HL-60 (cell line): ENCODE measurements around the gene SIGLEC8.
"Not testable (repeated sequence)": the region's sequence is repeated elsewhere in the genome, so short reads cannot be mapped to it uniquely, and the experiment has no call there.

Source experiments
- DNase-seq, 2 experiments: peaks; one replicate each; pipeline ENCODE4 v3.0.0-alpha.2; 2010 to 2020; ENCODE audit warnings: low read depth in 1 of 2, low spot score in 1 of 2
- H3K27ac ChIP-seq: fragments of 250-450 bp; sonication (Bioruptor Pico); replicated peaks from 2 replicates; pipeline ENCODE4 v1.5.1; 2020; ENCODE audit warnings: mild to moderate bottlenecking, moderate library complexity
- H3K27me3 ChIP-seq: fragments of 250-450 bp; sonication (Bioruptor Pico); 2 replicates; pipeline ENCODE4 v1.5.1; 2021; ENCODE audit warnings: mild to moderate bottlenecking, moderate library complexity; ENCODE audit not compliant: insufficient read depth, poor library complexity, severe bottlenecking
- H3K4me3 ChIP-seq: replicated peaks from 2 replicates; pipeline ENCODE4 v1.5.1; 2011; ENCODE audit warnings: mild to moderate bottlenecking, control low read depth, low read length; ENCODE audit not compliant: insufficient read depth
- GABPA ChIP-seq: IDR thresholded peaks from 2 replicates; pipeline ENCODE4 v1.6.1; 2012; ENCODE audit warnings: low read depth
- POLR2AphosphoS5 ChIP-seq: IDR thresholded peaks from 2 replicates; pipeline ENCODE4 v1.6.1; 2012; ENCODE audit warnings: low read depth
- SPI1 ChIP-seq: IDR thresholded peaks from 2 replicates; pipeline ENCODE4 v1.6.1; 2012; ENCODE audit warnings: low read depth, mild to moderate bottlenecking, borderline replicate concordance
- TF ChIP-seq, protein P1 (sequence below): IDR thresholded peaks from 2 replicates; pipeline ENCODE4 v1.6.1; 2012; ENCODE audit warnings: low read depth; ENCODE audit not compliant: insufficient replicate concordance
- TF ChIP-seq, protein P2 (sequence below): IDR thresholded peaks from one replicate; pipeline ENCODE4 v1.5.1; 2011; ENCODE audit warnings: low read length, control low read depth, inconsistent platforms; ENCODE audit not compliant: insufficient read depth

Gene SIGLEC8

DNA sequence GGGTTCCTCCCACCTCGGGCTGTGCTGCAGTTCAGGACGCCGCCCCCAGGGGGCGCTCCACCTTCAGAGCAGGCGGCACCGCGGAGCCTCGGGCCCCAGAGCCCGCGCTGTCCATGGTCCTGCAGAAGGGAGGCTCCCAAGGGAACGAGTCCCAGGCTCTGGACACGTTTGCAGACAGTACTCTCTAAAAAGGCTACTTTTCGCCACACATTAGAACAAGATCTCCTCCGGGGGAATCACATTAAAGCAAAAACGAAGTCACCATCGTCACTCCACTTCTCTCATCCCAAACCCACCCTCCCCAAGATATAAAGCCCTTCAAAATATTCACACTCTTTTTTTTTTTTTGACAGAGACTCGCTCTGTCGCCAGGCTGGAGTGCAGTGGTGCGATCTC is 36.2 kb downstream of the SIGLEC8 start:
- TF ChIP-seq, protein P1, sequence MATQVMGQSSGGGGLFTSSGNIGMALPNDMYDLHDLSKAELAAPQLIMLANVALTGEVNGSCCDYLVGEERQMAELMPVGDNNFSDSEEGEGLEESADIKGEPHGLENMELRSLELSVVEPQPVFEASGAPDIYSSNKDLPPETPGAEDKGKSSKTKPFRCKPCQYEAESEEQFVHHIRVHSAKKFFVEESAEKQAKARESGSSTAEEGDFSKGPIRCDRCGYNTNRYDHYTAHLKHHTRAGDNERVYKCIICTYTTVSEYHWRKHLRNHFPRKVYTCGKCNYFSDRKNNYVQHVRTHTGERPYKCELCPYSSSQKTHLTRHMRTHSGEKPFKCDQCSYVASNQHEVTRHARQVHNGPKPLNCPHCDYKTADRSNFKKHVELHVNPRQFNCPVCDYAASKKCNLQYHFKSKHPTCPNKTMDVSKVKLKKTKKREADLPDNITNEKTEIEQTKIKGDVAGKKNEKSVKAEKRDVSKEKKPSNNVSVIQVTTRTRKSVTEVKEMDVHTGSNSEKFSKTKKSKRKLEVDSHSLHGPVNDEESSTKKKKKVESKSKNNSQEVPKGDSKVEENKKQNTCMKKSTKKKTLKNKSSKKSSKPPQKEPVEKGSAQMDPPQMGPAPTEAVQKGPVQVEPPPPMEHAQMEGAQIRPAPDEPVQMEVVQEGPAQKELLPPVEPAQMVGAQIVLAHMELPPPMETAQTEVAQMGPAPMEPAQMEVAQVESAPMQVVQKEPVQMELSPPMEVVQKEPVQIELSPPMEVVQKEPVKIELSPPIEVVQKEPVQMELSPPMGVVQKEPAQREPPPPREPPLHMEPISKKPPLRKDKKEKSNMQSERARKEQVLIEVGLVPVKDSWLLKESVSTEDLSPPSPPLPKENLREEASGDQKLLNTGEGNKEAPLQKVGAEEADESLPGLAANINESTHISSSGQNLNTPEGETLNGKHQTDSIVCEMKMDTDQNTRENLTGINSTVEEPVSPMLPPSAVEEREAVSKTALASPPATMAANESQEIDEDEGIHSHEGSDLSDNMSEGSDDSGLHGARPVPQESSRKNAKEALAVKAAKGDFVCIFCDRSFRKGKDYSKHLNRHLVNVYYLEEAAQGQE = peak; percentile 99
- TF ChIP-seq GABPA (no peak), POLR2AphosphoS5 (no peak)
- TF ChIP-seq, protein P2, sequence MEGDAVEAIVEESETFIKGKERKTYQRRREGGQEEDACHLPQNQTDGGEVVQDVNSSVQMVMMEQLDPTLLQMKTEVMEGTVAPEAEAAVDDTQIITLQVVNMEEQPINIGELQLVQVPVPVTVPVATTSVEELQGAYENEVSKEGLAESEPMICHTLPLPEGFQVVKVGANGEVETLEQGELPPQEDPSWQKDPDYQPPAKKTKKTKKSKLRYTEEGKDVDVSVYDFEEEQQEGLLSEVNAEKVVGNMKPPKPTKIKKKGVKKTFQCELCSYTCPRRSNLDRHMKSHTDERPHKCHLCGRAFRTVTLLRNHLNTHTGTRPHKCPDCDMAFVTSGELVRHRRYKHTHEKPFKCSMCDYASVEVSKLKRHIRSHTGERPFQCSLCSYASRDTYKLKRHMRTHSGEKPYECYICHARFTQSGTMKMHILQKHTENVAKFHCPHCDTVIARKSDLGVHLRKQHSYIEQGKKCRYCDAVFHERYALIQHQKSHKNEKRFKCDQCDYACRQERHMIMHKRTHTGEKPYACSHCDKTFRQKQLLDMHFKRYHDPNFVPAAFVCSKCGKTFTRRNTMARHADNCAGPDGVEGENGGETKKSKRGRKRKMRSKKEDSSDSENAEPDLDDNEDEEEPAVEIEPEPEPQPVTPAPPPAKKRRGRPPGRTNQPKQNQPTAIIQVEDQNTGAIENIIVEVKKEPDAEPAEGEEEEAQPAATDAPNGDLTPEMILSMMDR = peak; percentile 88
- peak; percentile 78 to 84 for DNase-seq
- Histone ChIP-seq H3K27ac (no peak overlapping the region), H3K4me3 (no peak overlapping the region), H3K27me3 (no peaks in the 10 kb centered on the region)

DNA sequence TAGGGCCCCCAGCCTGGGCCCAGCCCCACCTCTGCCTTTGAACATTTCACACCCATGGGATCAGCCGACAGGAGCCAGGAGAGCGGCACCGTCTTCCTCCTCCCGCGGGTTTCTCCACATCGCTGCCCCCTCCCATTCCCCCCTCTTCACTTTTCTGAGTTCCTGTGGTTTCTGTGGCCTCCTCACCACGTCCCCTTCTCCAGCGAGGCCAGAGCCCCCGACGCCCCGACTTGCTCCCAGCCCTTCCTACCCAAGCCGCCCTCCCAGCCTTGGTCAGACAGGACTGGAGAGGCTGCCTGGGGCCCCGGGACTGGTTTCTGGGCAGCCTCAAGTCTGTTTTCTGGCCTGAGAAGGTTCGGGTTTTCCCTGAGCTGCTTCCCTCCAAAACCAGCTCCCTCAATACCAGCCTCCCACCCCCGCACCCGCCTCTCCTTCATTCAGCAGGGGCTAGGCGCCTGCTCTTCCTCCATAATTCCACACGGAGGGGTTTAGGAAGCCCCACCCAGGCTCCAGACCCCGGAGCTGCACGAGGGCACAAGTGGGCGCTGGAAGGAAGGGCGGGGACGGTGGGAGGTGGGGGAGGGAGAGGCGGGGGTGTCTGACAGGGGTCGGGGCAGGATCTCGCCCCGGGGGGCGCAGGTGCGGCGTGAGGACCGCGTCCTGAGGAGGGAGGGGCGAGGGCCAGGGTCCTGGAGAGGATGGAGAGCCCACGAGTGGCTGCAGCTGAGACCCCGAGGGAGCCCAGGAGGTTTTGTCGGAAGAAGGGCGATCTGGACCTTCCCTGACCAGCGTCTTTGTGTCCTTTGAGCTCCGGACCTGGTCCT is 36.8 kb downstream of the SIGLEC8 start:
- no peaks in the 10 kb centered on the region for H3K27me3 ChIP-seq
- TF ChIP-seq, protein P2 = no peak
- TF ChIP-seq SPI1 = no peak
- no peak for TF ChIP-seq GABPA
- no peak for TF ChIP-seq POLR2AphosphoS5
- TF ChIP-seq, protein P1 = no peak
- H3K4me3 ChIP-seq = no peak overlapping the region
- H3K27ac ChIP-seq = no peak overlapping the region
- DNase-seq = peak in 1 of 2 experiments; percentile 39

DNA sequence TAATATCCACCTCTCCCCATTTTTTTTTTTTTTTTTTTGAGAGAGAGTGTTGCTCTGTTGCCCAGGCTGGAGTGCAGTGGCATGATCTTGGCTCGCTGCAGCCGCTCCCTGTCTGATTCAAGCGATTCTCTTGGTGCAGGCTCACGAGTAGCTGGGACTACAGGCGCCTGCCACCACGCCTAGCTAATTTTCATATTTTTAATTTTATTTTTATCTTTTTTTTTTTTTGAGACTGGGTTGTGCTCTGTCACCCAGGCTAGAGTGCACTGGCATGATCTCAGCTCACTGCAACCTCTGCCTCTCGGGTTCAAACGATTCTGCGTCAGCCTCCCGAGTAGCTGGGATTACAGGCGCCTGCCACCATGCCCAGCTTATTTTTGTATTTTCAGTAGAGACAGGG is 37.7 kb downstream of the SIGLEC8 start:
- not testable (repeated sequence) for H3K27ac ChIP-seq, H3K4me3 ChIP-seq, H3K27me3 ChIP-seq, DNase-seq

DNA sequence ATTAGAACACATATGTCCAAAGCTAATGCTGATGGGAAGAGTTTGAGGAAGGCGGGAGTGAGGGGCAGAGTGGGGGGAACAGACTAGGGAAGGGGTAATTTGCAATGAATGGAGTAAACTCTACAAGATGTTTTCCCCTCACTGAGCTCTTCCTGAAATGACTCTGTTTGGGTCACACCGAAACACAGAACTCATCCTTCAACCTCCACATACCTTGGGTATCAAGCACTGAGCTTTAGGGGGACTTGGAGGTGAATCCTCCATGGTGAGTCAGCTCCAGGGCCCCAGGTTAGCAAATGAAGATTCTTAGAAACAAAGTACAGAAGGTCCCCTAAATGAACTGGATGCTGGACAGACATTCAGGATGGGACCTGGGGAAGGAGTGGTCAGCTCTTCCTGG is 39.5 kb downstream of the SIGLEC8 start:
- TF ChIP-seq, protein P2 = no peak
- TF ChIP-seq SPI1 = no peak
- DNase-seq = no peak
- no peaks in the 10 kb centered on the region for H3K27me3 ChIP-seq
- H3K27ac ChIP-seq = no peak overlapping the region
- H3K4me3 ChIP-seq = no peak overlapping the region
